HG03196 (cell line): ENCODE measurements around the gene GARRE1.
"Not testable (repeated sequence)": the region's sequence is repeated elsewhere in the genome, so short reads cannot be mapped to it uniquely, and the experiment has no call there.

Experiments
- ATAC-seq: cut with Tn5 transposase; IDR thresholded peaks from one replicate; pipeline ENCODE4 v1.9.1; 2021; ENCODE audit not compliant: unreplicated experiment

The GARRE1 gene

GRCh38 chr19:34259367-34260095 lies 5.2 kb downstream of the GARRE1 start:
- no peak for ATAC-seq

GRCh38 chr19:34260771-34261173 lies 6.4 kb downstream of the GARRE1 start:
- ATAC-seq: no peak

GRCh38 chr19:34261334-34262109 lies 7.2 kb downstream of the GARRE1 start:
- ATAC-seq: no peak

DNA sequence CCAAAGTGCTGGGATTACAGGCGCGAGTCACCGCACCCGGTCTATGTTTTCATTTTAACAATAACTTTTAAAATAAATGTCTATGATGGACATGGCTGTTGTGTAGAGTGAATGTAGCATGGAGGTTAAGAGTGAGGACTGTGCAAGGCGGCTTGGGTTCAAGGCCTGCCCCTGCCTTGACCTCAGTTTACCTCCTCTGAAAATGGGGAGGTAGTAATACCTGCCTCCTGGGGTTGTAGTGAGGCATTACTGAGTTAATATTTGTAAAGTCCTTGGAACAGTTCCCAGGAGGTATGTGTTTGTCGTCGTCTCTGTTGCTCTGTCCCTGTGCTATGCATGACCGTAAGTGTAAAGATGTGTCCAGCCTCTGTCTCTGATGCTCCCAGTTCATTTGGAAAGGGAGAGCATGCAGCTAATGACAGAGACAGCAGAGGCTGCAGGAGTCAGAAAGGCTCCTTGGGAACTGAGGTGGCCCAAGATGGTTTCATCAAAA lies 9.4 kb downstream of the GARRE1 start:
- no peak for ATAC-seq

DNA sequence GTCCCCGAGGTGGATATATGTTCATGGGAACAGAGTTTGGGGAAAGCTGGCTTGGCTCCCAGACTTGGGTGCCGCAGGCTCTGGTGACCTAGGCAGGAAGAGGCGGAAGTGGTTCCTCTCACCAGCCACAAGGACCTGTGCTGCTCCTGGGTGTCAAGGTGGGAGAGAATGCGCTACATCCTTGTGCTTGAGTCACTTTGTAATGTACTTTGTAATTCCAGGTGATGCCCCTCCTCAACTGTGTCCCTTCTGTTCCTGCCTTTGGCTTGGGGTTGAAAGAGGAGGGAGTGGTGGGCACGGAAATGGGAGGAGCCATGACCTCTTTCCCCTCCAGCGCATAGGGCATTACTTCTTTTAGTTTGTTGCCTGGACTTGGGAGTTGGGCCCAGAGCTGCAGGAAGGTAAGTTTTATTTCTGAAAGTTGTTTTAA lies 10.9 kb downstream of the GARRE1 start:
- ATAC-seq: no peak

DNA sequence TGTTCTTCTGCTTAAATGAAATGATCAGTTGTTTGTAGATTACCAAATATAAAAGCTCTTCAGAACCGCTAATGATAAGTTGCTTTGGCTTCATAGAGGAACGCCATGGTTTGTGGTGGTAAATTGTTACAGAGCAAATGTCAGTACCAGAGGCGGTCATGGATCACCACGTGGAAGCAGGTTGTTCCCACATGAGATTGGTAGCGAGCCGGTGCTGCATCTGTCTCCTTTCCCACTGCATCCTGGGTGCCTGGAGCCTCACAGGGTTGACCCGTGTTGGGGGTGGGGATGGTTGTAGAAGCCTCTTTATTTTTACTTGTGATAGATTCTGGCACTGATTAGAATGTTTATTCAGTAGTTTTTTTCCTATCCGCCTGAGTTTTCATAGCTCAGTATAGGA lies 14.7 kb downstream of the GARRE1 start:
- ATAC-seq: no peak

- ATAC-seq: no peak
Measured at GRCh38 chr19:34269489-34269888, 15.1 kb downstream of the GARRE1 start.

DNA sequence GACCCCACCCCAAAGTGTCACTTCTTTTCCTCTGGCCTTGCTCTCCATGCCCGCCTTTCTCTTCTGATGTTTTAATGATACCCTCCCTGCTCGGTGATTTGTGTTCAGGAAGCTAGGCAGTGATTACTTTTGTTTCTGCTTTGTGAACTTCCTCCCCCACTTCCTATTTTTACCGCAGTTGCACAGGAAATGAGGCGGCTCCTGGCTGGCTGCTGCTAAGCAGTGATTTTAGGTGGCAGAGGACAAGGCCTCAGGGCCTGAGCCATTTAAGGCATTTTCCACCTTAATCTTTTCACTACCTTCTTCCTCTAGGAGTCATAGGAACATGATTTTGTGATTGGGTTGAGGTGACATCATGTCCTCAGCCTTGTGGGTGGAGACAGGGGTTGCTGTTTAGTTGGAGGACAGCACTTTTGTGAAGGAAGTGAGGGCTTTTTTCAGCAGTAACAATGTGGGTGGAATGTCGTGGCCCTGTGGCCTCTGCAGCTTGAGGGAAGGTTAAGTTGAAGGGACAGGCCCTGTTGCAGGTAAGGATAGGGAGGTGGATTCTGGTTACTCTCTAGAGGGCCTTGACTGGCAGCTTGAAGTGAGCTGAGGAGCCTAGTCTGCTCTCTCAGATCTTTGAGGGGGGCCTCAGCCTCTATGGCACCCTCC lies 15.7 kb downstream of the GARRE1 start:
- ATAC-seq: peak; percentile 71

GRCh38 chr19:34273121-34273520 lies 18.8 kb downstream of the GARRE1 start:
- ATAC-seq: no peak

DNA sequence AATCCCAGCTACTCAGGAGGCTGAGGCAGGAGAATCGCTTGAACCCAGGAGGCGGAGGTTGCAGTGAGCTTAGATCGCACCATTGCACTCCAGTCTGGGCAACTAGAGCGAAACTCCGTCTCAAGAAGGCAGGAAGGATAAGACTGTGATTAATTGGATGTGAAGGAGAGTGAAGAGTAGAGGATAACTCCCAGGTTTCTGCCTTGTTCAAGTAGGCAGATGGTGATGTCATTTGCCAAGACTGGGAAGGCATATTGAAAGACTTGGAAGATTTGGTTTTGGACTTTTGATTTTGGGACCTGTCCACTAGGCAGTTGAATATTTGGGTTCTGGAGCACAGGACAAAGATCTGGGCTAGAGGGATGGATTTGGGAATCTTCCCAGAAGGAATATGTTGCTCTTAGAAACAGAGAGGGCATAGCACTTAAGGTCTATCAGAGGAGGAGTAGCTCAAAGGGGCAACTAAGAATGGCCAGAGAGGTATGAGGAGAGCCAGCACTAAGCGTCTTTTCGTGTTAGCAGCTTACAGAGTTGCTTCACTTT lies 20.0 kb downstream of the GARRE1 start:
- no peak for ATAC-seq

- ATAC-seq: no peak
Measured at GRCh38 chr19:34274827-34275625, 20.7 kb downstream of the GARRE1 start.

- ATAC-seq: no peak
Measured at GRCh38 chr19:34275705-34276104, 21.4 kb downstream of the GARRE1 start.

GRCh38 chr19:34276614-34277013 lies 22.3 kb downstream of the GARRE1 start:
- no peak for ATAC-seq

DNA sequence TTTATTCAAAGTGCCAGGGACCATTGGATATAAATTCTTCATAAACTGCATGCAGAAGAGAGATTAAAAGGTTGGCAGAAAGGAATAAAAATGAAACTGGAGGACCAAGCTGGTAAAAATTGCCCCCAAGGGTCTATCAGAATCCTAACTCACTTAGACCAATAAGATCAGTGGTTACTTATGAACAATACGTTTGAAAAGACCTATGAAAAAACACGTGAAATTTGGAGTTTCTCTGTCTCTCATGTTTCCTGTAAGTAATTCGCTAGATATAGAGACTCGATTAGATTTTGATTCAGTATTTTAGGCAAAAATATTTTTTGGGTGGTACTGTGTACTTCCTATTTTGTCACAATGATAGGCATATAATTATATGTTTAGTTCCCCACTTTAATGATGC lies 22.9 kb downstream of the GARRE1 start:
- no peak for ATAC-seq

GRCh38 chr19:34278783-34279182 lies 24.4 kb downstream of the GARRE1 start:
- ATAC-seq: no peak

- ATAC-seq: not testable (repeated sequence)
Measured at GRCh38 chr19:34281444-34281843, 27.1 kb downstream of the GARRE1 start.

GRCh38 chr19:34282611-34283519 lies 28.5 kb downstream of the GARRE1 start:
- no peak for ATAC-seq

DNA sequence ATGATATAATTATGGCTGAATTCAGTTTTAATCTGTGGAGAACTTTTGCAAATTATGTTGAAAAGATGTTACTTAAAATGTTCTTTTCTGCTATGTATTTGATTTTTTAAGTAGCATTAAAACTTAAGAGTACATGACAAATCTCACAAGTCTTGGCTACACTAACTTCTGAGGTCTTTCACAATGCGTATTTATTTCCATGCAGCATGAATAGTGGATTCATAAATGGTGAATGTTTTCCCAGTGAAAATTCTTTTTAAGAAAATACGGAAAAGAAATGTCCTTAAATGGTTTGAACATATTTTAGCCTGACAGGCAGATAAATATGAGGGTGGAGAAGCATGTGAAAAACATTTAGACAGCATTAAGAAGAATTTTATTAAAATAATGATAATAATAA lies 30.2 kb downstream of the GARRE1 start:
- ATAC-seq: no peak

DNA sequence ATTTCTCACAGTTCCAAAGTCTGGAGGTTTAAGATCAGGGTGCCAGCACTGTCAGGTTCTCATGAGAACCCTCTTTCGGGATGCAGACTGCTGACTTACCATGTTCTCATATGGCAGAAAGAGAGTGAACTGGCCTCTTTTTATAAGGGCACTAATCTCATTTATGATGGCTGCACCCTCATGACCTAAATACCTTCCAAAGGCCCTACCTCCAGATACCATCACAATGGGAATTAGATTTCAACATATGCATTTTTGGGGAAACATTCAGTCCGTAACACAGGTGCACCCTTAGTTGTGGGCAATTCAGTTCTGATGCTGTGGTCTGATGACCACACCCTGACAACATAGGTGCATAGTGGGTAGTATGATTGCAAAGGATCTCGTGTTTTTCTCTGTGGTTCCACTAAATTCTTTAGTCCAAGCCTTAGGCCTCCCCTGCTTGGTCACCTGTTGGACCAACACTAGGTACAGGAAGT lies 33.3 kb downstream of the GARRE1 start:
- no peak for ATAC-seq
